Measurements from ENCODE around the gene KRTAP29-1. TPM values are rescaled to one million over a fixed set of nuclear protein-coding genes. Genes with fewer than 3 reads are reported as not detected.
"Not testable (repeated sequence)": the region's sequence is repeated elsewhere in the genome, so short reads cannot be mapped to it uniquely, and the experiment has no call there.

The KRTAP29-1 gene
- total and polyA plus RNA-seq, 12 donors, result not detected

GRCh38 chr17:41271858-41272257 is 30.8 kb downstream of the KRTAP29-1 start:
- WGBS, 4 donors, result 52 to 68% methylated on average over 1 of the region's 1 CpG; no CpG with 5 or more reads in 2 of the 4 donors
- Histone ChIP-seq H3K36me3 (replicated peaks in 1 of 2) (no peaks in the 10 kb centered on the region), H3K27me3 (no peaks in the 10 kb centered on the region), H3K27ac (no peak overlapping the region), H3K4me1 (replicated peaks in 1 of 2) (no peaks in the 10 kb centered on the region), H3K4me3 (no peak overlapping the region), H3K9me3 (replicated peaks in 1 of 3) (no peaks in the 10 kb centered on the region)
- no peak for TF ChIP-seq POLR2A (IDR thresholded peaks at IDR 0.05)
- TF ChIP-seq CTCF (IDR thresholded peaks at IDR 0.05), result no peak
- intact Hi-C loops (cut with DNase I), result no loop called here
- no peak for DNase-seq

DNA sequence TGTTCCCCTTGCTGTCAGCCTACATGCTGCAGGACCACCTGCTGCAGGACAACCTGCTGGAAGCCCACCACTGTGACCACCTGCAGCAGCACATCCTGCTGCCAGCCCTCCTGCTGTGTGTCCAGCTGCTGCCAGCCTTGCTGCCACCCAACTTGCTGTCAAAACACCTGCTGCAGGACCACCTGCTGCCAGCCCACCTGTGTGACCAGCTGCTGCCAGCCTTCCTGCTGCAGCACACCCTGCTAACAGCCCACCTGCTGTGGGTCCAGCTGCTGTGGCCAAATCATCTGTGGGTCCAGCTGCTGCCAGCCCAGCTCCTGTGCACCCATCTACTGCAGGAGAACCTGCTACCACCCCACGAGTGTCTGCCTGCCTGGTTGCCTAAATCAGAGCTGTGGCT is 31.3 kb downstream of the KRTAP29-1 start:
- WGBS, 4 donors, result 63 to 67% methylated on average over 1 of the region's 1 CpG; no CpG with 5 or more reads in 2 of the 4 donors
- DNase-seq; intact Hi-C loops (cut with DNase I): not testable (repeated sequence)

GRCh38 chr17:41267711-41268110 is 34.9 kb downstream of the KRTAP29-1 start:
- Histone ChIP-seq H3K27ac (no peak overlapping the region), H3K36me3 (replicated peaks in 1 of 2) (no peaks in the 10 kb centered on the region), H3K9me3 (replicated peaks in 1 of 3) (no peaks in the 10 kb centered on the region), H3K4me1 (replicated peaks in 1 of 2) (no peaks in the 10 kb centered on the region), H3K4me3 (no peak overlapping the region), H3K27me3 (no peaks in the 10 kb centered on the region)
- no peak for DNase-seq
- intact Hi-C loops (cut with DNase I), result no loop called here
- WGBS, 4 donors, result 64 to 82% methylated on average over 3 of the region's 3 CpGs; no CpG with 5 or more reads in 2 of the 4 donors
- TF ChIP-seq CTCF (IDR thresholded peaks at IDR 0.05), result no peak
- no peak for TF ChIP-seq POLR2A (IDR thresholded peaks at IDR 0.05)

More for the DNA sequence above, 31.3 kb downstream of the KRTAP29-1 start:
- H3K27ac ChIP-seq; H3K4me1 ChIP-seq (replicated peaks in 1 of 2); H3K9me3 ChIP-seq (replicated peaks in 1 of 3); H3K4me3 ChIP-seq; H3K36me3 ChIP-seq (replicated peaks in 1 of 2); H3K27me3 ChIP-seq: not testable (repeated sequence)

DNA sequence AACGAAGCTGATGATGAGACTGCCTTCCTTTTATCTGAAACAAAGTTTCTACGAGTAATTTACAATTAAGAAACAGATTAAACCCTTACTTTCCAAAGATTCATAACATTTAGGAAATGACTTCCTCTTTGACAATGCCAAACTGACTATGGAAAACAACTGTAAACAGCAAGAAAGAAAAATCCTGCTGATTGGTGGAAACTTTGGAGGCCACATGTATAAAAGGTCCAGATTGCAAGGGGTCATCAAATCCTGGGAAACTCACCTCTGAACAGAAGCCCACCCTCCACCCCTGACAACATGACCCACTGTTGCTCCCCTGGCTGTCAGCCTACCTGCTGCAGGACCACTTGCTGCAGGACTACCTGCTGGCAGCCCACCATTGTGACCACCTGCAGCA is 37.6 kb downstream of the KRTAP29-1 start, which contains the start of gene KRTAP9-6:
Gene KRTAP9-6, plus strand, starts transcription at position 301 of the 400 bp plus-strand sequence. Its CDS starts 0 bp downstream, at position 301.
- Histone ChIP-seq H3K27me3 (no peaks in the 10 kb centered on the region), H3K4me3 (no peak within 1 kb of the TSS), H3K27ac (no peak within 1 kb of the TSS), H3K4me1 (replicated peaks in 1 of 2) (no peaks in the 10 kb centered on the region), H3K9me3 (replicated peaks in 1 of 3) (no peaks in the 10 kb centered on the region), H3K36me3 (replicated peaks in 1 of 2) (no peaks in the 10 kb centered on the region)
- 40 to 54% (median 51%) methylated on average over 2 of the region's 2 CpGs for WGBS, 4 donors
- intact Hi-C loops (cut with DNase I), result no loop called here
- TF ChIP-seq CTCF (IDR thresholded peaks at IDR 0.05) (no peak), POLR2A (IDR thresholded peaks at IDR 0.05) (no peak)
- DNase-seq, result no peak

GRCh38 chr17:41264599-41264998 is 38.1 kb downstream of the KRTAP29-1 start:
- DNase-seq, result no peak

More at GRCh38 chr17:41264599-41264998, 38.1 kb downstream of the KRTAP29-1 start:
- H3K4me1 ChIP-seq (replicated peaks in 1 of 2), result no peaks in the 10 kb centered on the region
- H3K4me3 ChIP-seq, result no peak overlapping the region
- no peaks in the 10 kb centered on the region for H3K27me3 ChIP-seq
- WGBS, 4 donors, result 62 to 73% (median 70%) methylated on average over 3 of the region's 3 CpGs
- no peaks in the 10 kb centered on the region for H3K9me3 ChIP-seq (replicated peaks in 1 of 3)
- H3K27ac ChIP-seq, result no peak overlapping the region
- no peak for TF ChIP-seq CTCF (IDR thresholded peaks at IDR 0.05)
- no peak for TF ChIP-seq POLR2A (IDR thresholded peaks at IDR 0.05)
- H3K36me3 ChIP-seq (replicated peaks in 1 of 2), result no peaks in the 10 kb centered on the region
- intact Hi-C loops (cut with DNase I), result no loop called here

Measured in adrenal gland (tissue), 12 donors.